GM12891 (cell line): Measurements from ENCODE around the gene TENM3.

Source experiments
- PAX5 ChIP-seq: IDR thresholded peaks from 2 replicates; pipeline ENCODE4 v1.6.1; 2011; ENCODE audit warnings: low read length, moderate library complexity, mild to moderate bottlenecking; ENCODE audit not compliant: insufficient read depth, severe bottlenecking
- POLR2A ChIP-seq: IDR thresholded peaks from 2 replicates; pipeline ENCODE4 v1.6.1; 2011; ENCODE audit warnings: low read depth, low read length, control low read depth
- POLR2AphosphoS5 ChIP-seq: IDR thresholded peaks from 2 replicates; pipeline ENCODE4 v1.6.1; 2011; ENCODE audit warnings: low read depth, low read length, control low read depth
- POU2F2 ChIP-seq: IDR thresholded peaks from 2 replicates; pipeline ENCODE4 v1.6.1; 2011; ENCODE audit warnings: low read depth, mild to moderate bottlenecking, control low read depth, low read length, moderate library complexity
- SPI1 ChIP-seq: IDR thresholded peaks from 2 replicates; pipeline ENCODE4 v1.6.1; 2011; ENCODE audit warnings: low read depth, low read length, control low read depth
- TAF1 ChIP-seq: IDR thresholded peaks from 2 replicates; pipeline ENCODE4 v1.6.1; 2011; ENCODE audit warnings: low read depth, low read length, control low read depth

GRCh38 chr4:182306792-182307507, 63.7 kb downstream of the TENM3 start:
- TF ChIP-seq SPI1: no peak
- TF ChIP-seq POLR2AphosphoS5: no peak
- TF ChIP-seq POLR2A: no peak
- TF ChIP-seq TAF1: no peak
- no peak for TF ChIP-seq POU2F2
- no peak for TF ChIP-seq PAX5
